Hepatocyte (in vitro differentiated cells): ENCODE measurements around the gene CTNND2. TPM values are rescaled to one million over a fixed set of nuclear protein-coding genes. Genes with fewer than 3 reads are reported as not detected.

Source experiments
- DNase-seq: peaks from one replicate; pipeline ENCODE4 v3.0.0-alpha.2; 2016; ENCODE audit warnings: low spot score
- H2AFZ ChIP-seq: fragments of 200-600 bp; sonication (generic); 2 replicates; pipeline ENCODE4 v1.6.0; 2016; ENCODE audit warnings: antibody characterized with exemption, mild to moderate bottlenecking
- H3K27ac ChIP-seq: fragments of 200-600 bp; sonication (generic); 2 replicates; pipeline ENCODE4 v1.5.1; 2016; ENCODE audit warnings: mild to moderate bottlenecking
- H3K27me3 ChIP-seq: fragments of 200-600 bp; sonication (generic); 2 replicates; pipeline ENCODE4 v1.6.1; 2016
- H3K36me3 ChIP-seq: fragments of 200-600 bp; sonication (generic); replicated peaks from 2 replicates; pipeline ENCODE4 v1.5.1; 2016; ENCODE audit warnings: low read depth; ENCODE audit not compliant: insufficient read depth
- H3K4me1 ChIP-seq: fragments of 200-600 bp; sonication (generic); 2 replicates; pipeline ENCODE4 v1.5.1; 2016; ENCODE audit warnings: mild to moderate bottlenecking, moderate library complexity; ENCODE audit not compliant: insufficient read depth
- H3K4me2 ChIP-seq: fragments of 200-600 bp; sonication (generic); 2 replicates; pipeline ENCODE4 v1.6.0; 2016
- H3K4me3 ChIP-seq: fragments of 200-600 bp; sonication (generic); 2 replicates; pipeline ENCODE4 v1.5.1; 2016; ENCODE audit warnings: mild to moderate bottlenecking
- H3K79me2 ChIP-seq: fragments of 200-600 bp; sonication (generic); 2 replicates; pipeline ENCODE4 v1.6.0; 2017; ENCODE audit warnings: mild to moderate bottlenecking
- H3K9me2 ChIP-seq: fragments of 200-600 bp; sonication (generic); replicated peaks from 2 replicates; pipeline ENCODE4 v1.6.0; 2017; ENCODE audit warnings: mild to moderate bottlenecking; ENCODE audit not compliant: insufficient read depth
- H3K9me3 ChIP-seq: fragments of 200-600 bp; sonication (generic); 2 replicates; pipeline ENCODE4 v1.5.1; 2016; ENCODE audit warnings: low read depth, mild to moderate bottlenecking
- H4K20me1 ChIP-seq: fragments of 200-600 bp; sonication (generic); 2 replicates; pipeline ENCODE4 v1.6.0; 2016; ENCODE audit warnings: mild to moderate bottlenecking; ENCODE audit not compliant: insufficient read depth, poor library complexity, severe bottlenecking
- CTCF ChIP-seq: fragments of 200-600 bp; sonication (generic); IDR thresholded peaks from 2 replicates; pipeline ENCODE4 v1.5.1; 2016; ENCODE audit warnings: antibody characterized with exemption, mild to moderate bottlenecking; ENCODE audit not compliant: poor library complexity
- EZH2 ChIP-seq: fragments of 200-600 bp; sonication (generic); IDR thresholded peaks from 2 replicates; pipeline ENCODE4 v1.6.1; 2016; ENCODE audit warnings: antibody characterized with exemption, mild to moderate bottlenecking, borderline replicate concordance
- EZH2phosphoT487 ChIP-seq: fragments of 200-600 bp; sonication (generic); IDR thresholded peaks from one replicate; pipeline ENCODE4 v1.6.1; 2018; ENCODE audit warnings: antibody characterized with exemption, mild to moderate bottlenecking, low read depth, moderate library complexity; ENCODE audit not compliant: unreplicated experiment, severe bottlenecking
- WGBS: methylation state at CpG from one replicate; pipeline ENCODE4 v1.1.6; 2016; ENCODE audit warnings: low lambda C conversion rate; ENCODE audit errors: missing lambda C conversion rate; 5-methylcytosine and 5-hydroxymethylcytosine counted together
- polyA plus RNA-seq: library from polyadenylated mRNA; unstranded; fragments of >200 nt; fragmentation: Nextera tagmentation; extraction: Ambion mirVana; gene quantifications from 2 replicates; pipeline ENCODE4 v1.2.1, GENCODE V29; 2016
- total RNA-seq: library from RNA; depleted of rRNA; stranded (reverse); fragments of >200 nt; gene quantifications from 2 replicates; pipeline ENCODE4 v1.2.3, GENCODE V29; 2014

CTNND2 gene
- total and polyA plus RNA-seq, 2 experiments from 2014 or later: 27.5 to 30.3 TPM

- Histone ChIP-seq H2AFZ (no peak overlapping the region), H4K20me1 (no peaks in the 10 kb centered on the region)
- no peak for TF ChIP-seq CTCF
Observed at GRCh38 chr5:11815916-11816315, 88.3 kb downstream of the CTNND2 start.

DNA sequence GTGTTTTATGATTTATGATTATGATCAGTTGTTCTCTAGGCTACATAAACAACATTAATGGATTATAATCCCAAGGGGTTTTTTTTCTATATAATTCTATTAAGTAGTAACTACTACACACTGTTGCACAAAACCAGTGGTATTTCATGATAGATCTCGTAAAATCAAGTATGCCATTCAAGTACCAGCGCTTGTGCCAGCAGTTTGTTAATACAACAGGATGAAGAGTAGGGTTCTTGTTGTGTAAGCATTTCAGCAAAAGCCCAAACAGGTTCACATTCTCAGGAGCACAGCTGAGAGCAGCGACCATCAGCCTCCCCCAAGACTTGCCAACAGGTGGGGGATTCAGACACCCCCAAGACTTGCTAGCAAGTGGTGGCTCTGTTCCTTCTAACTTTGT, 88.8 kb downstream of the CTNND2 start:
- Histone ChIP-seq H4K20me1 (no peaks in the 10 kb centered on the region), H3K9me3 (no peaks in the 10 kb centered on the region), H3K27ac (no peak overlapping the region), H3K4me1 (no peaks in the 10 kb centered on the region), H3K27me3 (no peaks in the 10 kb centered on the region), H3K36me3 (no peaks in the 10 kb centered on the region), H3K9me2 (no peaks in the 10 kb centered on the region), H3K4me3 (no peak overlapping the region), H3K79me2 (no peaks in the 10 kb centered on the region), H3K4me2 (no peak overlapping the region), H2AFZ (no peak overlapping the region)
- no peak for DNase-seq
- TF ChIP-seq EZH2 (no peak), EZH2phosphoT487 (no peak), CTCF (no peak)
- 92% methylated on average over 3 of the region's 3 CpGs for WGBS

More at GRCh38 chr5:11815916-11816315, 88.3 kb downstream of the CTNND2 start:
- 68% methylated on average over 7 of the region's 7 CpGs for WGBS
- Histone ChIP-seq H3K9me3 (no peaks in the 10 kb centered on the region), H3K36me3 (no peaks in the 10 kb centered on the region), H3K9me2 (no peaks in the 10 kb centered on the region), H3K4me2 (no peak overlapping the region), H3K27me3 (no peaks in the 10 kb centered on the region), H3K4me1 (no peaks in the 10 kb centered on the region), H3K79me2 (no peaks in the 10 kb centered on the region), H3K27ac (no peak overlapping the region), H3K4me3 (no peak overlapping the region)
- DNase-seq: no peak

- Histone ChIP-seq H3K9me3 (no peaks in the 10 kb centered on the region), H3K9me2 (no peaks in the 10 kb centered on the region), H3K4me1 (no peaks in the 10 kb centered on the region), H3K4me2 (no peak overlapping the region), H3K4me3 (no peak overlapping the region), H3K27me3 (no peaks in the 10 kb centered on the region), H3K27ac (no peak overlapping the region), H3K79me2 (no peaks in the 10 kb centered on the region), H3K36me3 (no peaks in the 10 kb centered on the region), H2AFZ (no peak overlapping the region), H4K20me1 (no peaks in the 10 kb centered on the region)
- WGBS: 86% methylated on average over 4 of the region's 4 CpGs
- TF ChIP-seq EZH2phosphoT487 (no peak), CTCF (no peak), EZH2 (no peak)
- no peak for DNase-seq
Observed at GRCh38 chr5:11814373-11814772, 89.9 kb downstream of the CTNND2 start.

GRCh38 chr5:11809407-11809806, 94.8 kb downstream of the CTNND2 start:
- H3K27me3 ChIP-seq: no peaks in the 10 kb centered on the region
- no peak overlapping the region for H3K4me2 ChIP-seq
- DNase-seq: no peak
- no peaks in the 10 kb centered on the region for H3K9me2 ChIP-seq
- no peaks in the 10 kb centered on the region for H3K36me3 ChIP-seq
- no peaks in the 10 kb centered on the region for H3K4me1 ChIP-seq
- TF ChIP-seq CTCF (no peak), EZH2phosphoT487 (no peak), EZH2 (no peak)
- H3K9me3 ChIP-seq: no peaks in the 10 kb centered on the region
- H4K20me1 ChIP-seq: no peaks in the 10 kb centered on the region
- 95% methylated on average over 3 of the region's 3 CpGs for WGBS
- no peak overlapping the region for H2AFZ ChIP-seq
- H3K79me2 ChIP-seq: no peaks in the 10 kb centered on the region
- no peak overlapping the region for H3K4me3 ChIP-seq
- no peak overlapping the region for H3K27ac ChIP-seq
